CD14-positive monocyte (primary cell): ENCODE results near the gene CSKMT. TPM values are rescaled to one million over a fixed set of nuclear protein-coding genes. Genes with fewer than 3 reads are reported as not detected.
A peak's percentile ranks its signal among the peaks of the same experiment; 100 is the strongest.

Source experiments
- DNase-seq, 3 donors: peaks; one replicate each; pipeline ENCODE4 v3.0.0-alpha.2; 2011 to 2022
- H2AFZ ChIP-seq: 2 replicates; pipeline ENCODE4 v1.6.0; 2012; ENCODE audit warnings: mild to moderate bottlenecking, low read depth, low read length, inconsistent platforms; ENCODE audit not compliant: insufficient read depth, poor library complexity, severe bottlenecking
- H3K27ac ChIP-seq, 2 donors: 1 replicate in 1 of 2; 2 replicates in 1 of 2; pipeline ENCODE4 v1.5.1; 2012 to 2013; ENCODE audit warnings: low read length in 2 of 2, control low read depth in 1 of 2, inconsistent platforms in 1 of 2, low read depth in 1 of 2, mild to moderate bottlenecking in 1 of 2
- H3K27me3 ChIP-seq, 2 donors: one replicate each; pipeline versions ENCODE4 v1.6.0 to v1.6.1; 2011 to 2013; ENCODE audit warnings: low read length in 2 of 2; ENCODE audit not compliant: control insufficient read depth in 2 of 2, insufficient read depth in 2 of 2
- H3K36me3 ChIP-seq, 2 donors: replicated peaks in 1 of 2; 1 replicate in 1 of 2; 2 replicates in 1 of 2; pipeline versions ENCODE4 v1.5.1 to v1.6.1; 2012 to 2013; ENCODE audit warnings: low read length in 2 of 2, control low read depth in 1 of 2, inconsistent platforms in 1 of 2, mild to moderate bottlenecking in 1 of 2; ENCODE audit not compliant: insufficient read depth in 2 of 2, control insufficient read depth in 1 of 2
- H3K4me1 ChIP-seq, 2 donors: 1 replicate in 1 of 2; 2 replicates in 1 of 2; pipeline versions ENCODE4 v1.5.1 to v1.6.1; 2012 to 2013; ENCODE audit warnings: low read length in 2 of 2, control low read depth in 1 of 2, inconsistent platforms in 1 of 2, mild to moderate bottlenecking in 1 of 2, moderate library complexity in 1 of 2; ENCODE audit not compliant: insufficient read depth in 2 of 2, control insufficient read depth in 1 of 2
- H3K4me2 ChIP-seq: replicated peaks from 2 replicates; pipeline ENCODE3; 2012; ENCODE audit warnings: low read length, moderate library complexity, mild to moderate bottlenecking; ENCODE audit not compliant: poor library complexity, severe bottlenecking; ENCODE audit errors: extremely low read depth
- H3K4me3 ChIP-seq, 3 experiments: fragments of 200-600 bp in 1 of 3; sonication (generic) in 1 of 3; replicated peaks in 1 of 3; 1 replicate in 2 of 3; 2 replicates in 1 of 3; pipeline ENCODE4 v1.5.1; 2011 to 2013; ENCODE audit warnings: low read length in 3 of 3, mild to moderate bottlenecking in 3 of 3, control low read depth in 2 of 3, low read depth in 2 of 3, inconsistent platforms in 1 of 3, moderate library complexity in 1 of 3
- H3K79me2 ChIP-seq: 2 replicates; pipeline ENCODE4 v1.6.0; 2012; ENCODE audit warnings: mild to moderate bottlenecking, control low read depth, inconsistent platforms, low read length, moderate library complexity; ENCODE audit not compliant: insufficient read depth
- H3K9ac ChIP-seq: 2 replicates; pipeline ENCODE4 v1.6.0; 2017; ENCODE audit warnings: low read length, mild to moderate bottlenecking; ENCODE audit not compliant: insufficient read depth, poor library complexity, severe bottlenecking
- H3K9me3 ChIP-seq, 2 donors: replicated peaks in 1 of 2; 1 replicate in 1 of 2; 2 replicates in 1 of 2; pipeline versions ENCODE4 v1.5.1 to v1.6.1; 2012 to 2013; ENCODE audit warnings: low read length in 2 of 2, control low read depth in 1 of 2; ENCODE audit not compliant: control insufficient read depth in 1 of 2, insufficient read depth in 1 of 2
- H4K20me1 ChIP-seq: 2 replicates; pipeline ENCODE4 v1.6.0; 2012; ENCODE audit warnings: mild to moderate bottlenecking, low read length, control low read depth, moderate library complexity; ENCODE audit not compliant: insufficient read depth
- H3K27ac Mint-ChIP-seq, 7 donors: one replicate each; pipeline ENCODE4 v1.8.0; 2020; ENCODE audit warnings: mild to moderate bottlenecking in 7 of 7, mixed read lengths in 7 of 7, moderate library complexity in 6 of 7, inconsistent platforms in 2 of 7
- H3K27me3 Mint-ChIP-seq, 3 donors: one replicate each; pipeline ENCODE4 v1.8.0; 2021 to 2022; ENCODE audit warnings: low read depth in 3 of 3, mild to moderate bottlenecking in 3 of 3, mixed read lengths in 3 of 3, moderate library complexity in 3 of 3, inconsistent platforms in 1 of 3
- H3K36me3 Mint-ChIP-seq, 2 donors: one replicate each; pipeline ENCODE4 v1.8.0; 2020; ENCODE audit warnings: mixed read lengths in 2 of 2, inconsistent platforms in 1 of 2, mild to moderate bottlenecking in 1 of 2
- H3K4me1 Mint-ChIP-seq: one replicate; pipeline ENCODE4 v1.8.0; 2020; ENCODE audit warnings: mild to moderate bottlenecking, mixed read lengths
- H3K4me3 Mint-ChIP-seq, 2 donors: one replicate each; pipeline ENCODE4 v1.8.0; 2020; ENCODE audit warnings: mild to moderate bottlenecking in 2 of 2, mixed read lengths in 2 of 2, moderate library complexity in 1 of 2
- H3K9me3 Mint-ChIP-seq, 7 donors: one replicate each; pipeline ENCODE4 v1.8.0; 2020 to 2022; ENCODE audit warnings: mixed read lengths in 7 of 7, mild to moderate bottlenecking in 6 of 7, moderate library complexity in 6 of 7, inconsistent platforms in 2 of 7
- WGBS: methylation state at CpG from one replicate; pipeline ENCODE4 v1.1.5; 2013; ENCODE audit warnings: missing lambda C conversion rate; ENCODE audit not compliant: insufficient coverage; 5-methylcytosine and 5-hydroxymethylcytosine counted together
- intact Hi-C, 2 donors: fragments of 100-400 bp; cut with micrococcal nuclease; formaldehyde crosslinking; loops; one replicate each; pipeline versions ENCODE4 v1.15.0 to v1.15.1; 2023
- polyA plus RNA-seq, 3 donors: library from polyadenylated mRNA; depleted of rRNA in 1 of 3; unstranded in 2 of 3; stranded (reverse) in 1 of 3; fragments of 300-500 nt in 2 of 3; fragments of >200 nt in 1 of 3; fragmentation: Illumina TruSeq in 2 of 3; gene quantifications; 1 replicate in 2 of 3; 2 replicates in 1 of 3; pipeline ENCODE4 v1.2.3, GENCODE V29; 2012 to 2021
- TF ChIP-seq, protein P1 (sequence below): fragments of 200-600 bp; IDR thresholded peaks from one replicate; pipeline ENCODE4 v1.8.0; 2022; ENCODE audit warnings: antibody characterized with exemption, mild to moderate bottlenecking

The CSKMT gene
- polyA plus RNA-seq, 3 donors, result 0.73 to 4.9 (median 1.4) TPM

- Histone ChIP-seq H4K20me1 (no peaks in the 10 kb centered on the region), H3K36me3 (peaks cover 25 to 38% of the 10 kb centered on the region in 2 donors), H3K27me3 (no peaks in the 10 kb centered on the region), H3K79me2 (peaks cover 21% of the 10 kb centered on the region), H3K27ac (peak overlapping the region; percentile 75 to 95), H3K4me2 (peak overlapping the region; percentile 97), H3K4me3 (peak overlapping the region in 2 of 3 experiments; percentile 27 to 91), H3K9ac (peak overlapping the region; percentile 72), H2AFZ (peak overlapping the region; percentile 77), H3K9me3 (no peaks in the 10 kb centered on the region), H3K4me1 (peaks cover 18 to 24% of the 10 kb centered on the region in 2 donors)
- intact Hi-C loops, result no loop called here
- peaks cover 34 to 50% of the 10 kb centered on the region in 2 donors for H3K36me3 Mint-ChIP-seq
- DNase-seq, result no peak
- no peaks in the 10 kb centered on the region for H3K9me3 Mint-ChIP-seq
- peak overlapping the region; percentile 89 to 96 for H3K4me3 Mint-ChIP-seq
- TF ChIP-seq, protein P1, sequence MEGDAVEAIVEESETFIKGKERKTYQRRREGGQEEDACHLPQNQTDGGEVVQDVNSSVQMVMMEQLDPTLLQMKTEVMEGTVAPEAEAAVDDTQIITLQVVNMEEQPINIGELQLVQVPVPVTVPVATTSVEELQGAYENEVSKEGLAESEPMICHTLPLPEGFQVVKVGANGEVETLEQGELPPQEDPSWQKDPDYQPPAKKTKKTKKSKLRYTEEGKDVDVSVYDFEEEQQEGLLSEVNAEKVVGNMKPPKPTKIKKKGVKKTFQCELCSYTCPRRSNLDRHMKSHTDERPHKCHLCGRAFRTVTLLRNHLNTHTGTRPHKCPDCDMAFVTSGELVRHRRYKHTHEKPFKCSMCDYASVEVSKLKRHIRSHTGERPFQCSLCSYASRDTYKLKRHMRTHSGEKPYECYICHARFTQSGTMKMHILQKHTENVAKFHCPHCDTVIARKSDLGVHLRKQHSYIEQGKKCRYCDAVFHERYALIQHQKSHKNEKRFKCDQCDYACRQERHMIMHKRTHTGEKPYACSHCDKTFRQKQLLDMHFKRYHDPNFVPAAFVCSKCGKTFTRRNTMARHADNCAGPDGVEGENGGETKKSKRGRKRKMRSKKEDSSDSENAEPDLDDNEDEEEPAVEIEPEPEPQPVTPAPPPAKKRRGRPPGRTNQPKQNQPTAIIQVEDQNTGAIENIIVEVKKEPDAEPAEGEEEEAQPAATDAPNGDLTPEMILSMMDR, result no peak
- WGBS, result no CpG with 5 or more reads among the region's 7 CpGs
- H3K27ac Mint-ChIP-seq, result peak overlapping the region; percentile 92 to 97 (median 95)
- H3K4me1 Mint-ChIP-seq, result peaks cover 18% of the 10 kb centered on the region
- peaks cover 0 to 3% (median 0%) of the 10 kb centered on the region in 3 donors for H3K27me3 Mint-ChIP-seq
These were observed 42.5 kb upstream of the CSKMT start for GRCh38 chr11:62622476-62623089.

GRCh38 chr11:62627713-62628112 lies 37.4 kb upstream of the CSKMT start:
- intact Hi-C loops, result no loop called here
- WGBS, result 87% methylated on average over 1 of the region's 3 CpGs
- H3K36me3 Mint-ChIP-seq, result peaks cover 75 to 83% of the 10 kb centered on the region in 2 donors

More at GRCh38 chr11:62627713-62628112, 37.4 kb upstream of the CSKMT start:
- no peak overlapping the region for H3K4me3 Mint-ChIP-seq
- no peaks in the 10 kb centered on the region for H3K4me1 Mint-ChIP-seq
- DNase-seq, result no peak
- peak overlapping the region in 1 of 7 donors; percentile 28 for H3K27ac Mint-ChIP-seq
- H3K4me2 ChIP-seq, result no peak overlapping the region
- TF ChIP-seq, protein P1, result no peak
- H3K4me3 ChIP-seq, result no peak overlapping the region
- H3K27me3 ChIP-seq, result no peaks in the 10 kb centered on the region
- H3K9me3 ChIP-seq, result no peaks in the 10 kb centered on the region
- peaks cover 0 to 3% (median 1%) of the 10 kb centered on the region in 3 donors for H3K27me3 Mint-ChIP-seq
- H3K9ac ChIP-seq, result no peak overlapping the region
- peaks cover 72 to 83% of the 10 kb centered on the region in 2 donors for H3K36me3 ChIP-seq
- no peaks in the 10 kb centered on the region for H4K20me1 ChIP-seq
- no peak overlapping the region for H3K27ac ChIP-seq
- H3K79me2 ChIP-seq, result no peaks in the 10 kb centered on the region
- peaks cover 0 to 2% (median 0%) of the 10 kb centered on the region in 7 donors for H3K9me3 Mint-ChIP-seq
- H2AFZ ChIP-seq, result no peak overlapping the region
- H3K4me1 ChIP-seq, result no peaks in the 10 kb centered on the region
